MM.1S (cell line): ENCODE measurements around the gene SH3D19.

Experiments
- DNase-seq: peaks from one replicate; pipeline ENCODE4 v3.0.0-alpha.2; 2015
- H2AFZ ChIP-seq: fragments of 300-600 bp; sonication (generic); 2 replicates; pipeline ENCODE4 v1.6.0; 2016; ENCODE audit warnings: antibody characterized with exemption, low read length
- H3F3A ChIP-seq: fragments of 300-600 bp; sonication (generic); 2 replicates; pipeline ENCODE4 v1.6.1; 2016; ENCODE audit warnings: mild to moderate bottlenecking, antibody characterized with exemption, low read length, moderate library complexity, mixed read lengths; ENCODE audit not compliant: insufficient read depth
- H3K27ac ChIP-seq: fragments of 300-600 bp; sonication (generic); 2 replicates; pipeline ENCODE4 v1.5.1; 2016; ENCODE audit warnings: mild to moderate bottlenecking, low read length
- H3K27me3 ChIP-seq: fragments of 300-600 bp; sonication (generic); replicated peaks from 2 replicates; pipeline ENCODE4 v1.6.0; 2016; ENCODE audit warnings: low read length; ENCODE audit not compliant: insufficient read depth
- H3K36me3 ChIP-seq: fragments of 300-600 bp; sonication (generic); replicated peaks from 2 replicates; pipeline ENCODE4 v1.6.1; 2016; ENCODE audit warnings: mild to moderate bottlenecking, low read length, mixed read lengths; ENCODE audit not compliant: insufficient read depth
- H3K4me1 ChIP-seq: fragments of 300-600 bp; sonication (generic); 2 replicates; pipeline ENCODE4 v1.6.1; 2016; ENCODE audit warnings: low read length, mixed read lengths
- H3K4me2 ChIP-seq: fragments of 300-600 bp; sonication (generic); 2 replicates; pipeline ENCODE4 v1.6.0; 2016; ENCODE audit warnings: low read depth, low read length
- H3K4me3 ChIP-seq: fragments of 300-600 bp; sonication (generic); 2 replicates; pipeline ENCODE4 v1.5.1; 2016; ENCODE audit warnings: low read length, mixed read lengths
- H3K79me2 ChIP-seq: fragments of 300-600 bp; sonication (generic); 2 replicates; pipeline ENCODE4 v1.6.1; 2016; ENCODE audit warnings: mixed run types, low read length, mixed read lengths
- H3K9ac ChIP-seq: fragments of 300-600 bp; sonication (generic); 2 replicates; pipeline ENCODE4 v1.6.1; 2016; ENCODE audit warnings: low read length, mixed read lengths
- H3K9me2 ChIP-seq: fragments of 300-600 bp; sonication (generic); replicated peaks from 2 replicates; pipeline ENCODE4 v1.6.1; 2016; ENCODE audit warnings: mild to moderate bottlenecking, low read length, mixed read lengths; ENCODE audit not compliant: insufficient read depth
- H3K9me3 ChIP-seq: fragments of 300-600 bp; sonication (generic); replicated peaks from 2 replicates; pipeline ENCODE4 v1.6.1; 2016; ENCODE audit warnings: mild to moderate bottlenecking, low read length, mixed read lengths; ENCODE audit not compliant: insufficient read depth
- H4K20me1 ChIP-seq: fragments of 300-600 bp; sonication (generic); 2 replicates; pipeline ENCODE4 v1.6.1; 2016; ENCODE audit warnings: mild to moderate bottlenecking, low read length, moderate library complexity, mixed read lengths; ENCODE audit not compliant: insufficient read depth
- CTCF ChIP-seq: fragments of 300-600 bp; sonication (generic); IDR thresholded peaks from 2 replicates; pipeline ENCODE4 v1.5.1; 2016; ENCODE audit warnings: antibody characterized with exemption, low read length, mixed read lengths
- EZH2 ChIP-seq: fragments of 300-600 bp; sonication (generic); optimal IDR thresholded peaks from 2 replicates; pipeline ENCODE3; 2017; ENCODE audit warnings: low read depth, mild to moderate bottlenecking, antibody characterized with exemption, low read length, mixed read lengths
- EZH2phosphoT487 ChIP-seq: fragments of 300-600 bp; sonication (generic); IDR thresholded peaks from 2 replicates; pipeline ENCODE4 v1.6.1; 2018; ENCODE audit warnings: antibody characterized with exemption, low read length

Gene SH3D19

GRCh38 chr4:151199319-151200190 lies 125.8 kb downstream of the SH3D19 start:
- H3K9me2 ChIP-seq = no peaks in the 10 kb centered on the region
- no peak overlapping the region for H3K27ac ChIP-seq
- no peaks in the 10 kb centered on the region for H3F3A ChIP-seq
- H3K4me3 ChIP-seq = no peak overlapping the region
- H3K79me2 ChIP-seq = no peaks in the 10 kb centered on the region
- H3K9ac ChIP-seq = no peak overlapping the region
- H4K20me1 ChIP-seq = no peaks in the 10 kb centered on the region
- H2AFZ ChIP-seq = no peak overlapping the region
- DNase-seq = no peak
- H3K36me3 ChIP-seq = no peaks in the 10 kb centered on the region
- TF ChIP-seq EZH2phosphoT487 = no peak
- no peak for TF ChIP-seq CTCF
- TF ChIP-seq EZH2 = no peak
- H3K4me2 ChIP-seq = no peak overlapping the region
- no peaks in the 10 kb centered on the region for H3K4me1 ChIP-seq
- H3K9me3 ChIP-seq = no peaks in the 10 kb centered on the region
- H3K27me3 ChIP-seq = no peaks in the 10 kb centered on the region

GRCh38 chr4:151198748-151199147 lies 126.7 kb downstream of the SH3D19 start:
- Histone ChIP-seq H3K9me2 (no peaks in the 10 kb centered on the region), H2AFZ (no peak overlapping the region), H3K4me2 (no peak overlapping the region), H3F3A (no peaks in the 10 kb centered on the region), H3K79me2 (no peaks in the 10 kb centered on the region), H3K27ac (no peak overlapping the region), H3K9ac (no peak overlapping the region), H4K20me1 (no peaks in the 10 kb centered on the region), H3K36me3 (no peaks in the 10 kb centered on the region), H3K4me3 (no peak overlapping the region), H3K9me3 (no peaks in the 10 kb centered on the region), H3K4me1 (no peaks in the 10 kb centered on the region), H3K27me3 (no peaks in the 10 kb centered on the region)
- no peak for DNase-seq
- TF ChIP-seq EZH2 (no peak), EZH2phosphoT487 (no peak), CTCF (no peak)

GRCh38 chr4:151197247-151197646 lies 128.2 kb downstream of the SH3D19 start:
- Histone ChIP-seq H3K4me3 (no peak overlapping the region), H3K79me2 (no peaks in the 10 kb centered on the region), H2AFZ (no peak overlapping the region), H3K9ac (no peak overlapping the region), H3K4me1 (no peaks in the 10 kb centered on the region), H4K20me1 (no peaks in the 10 kb centered on the region), H3K9me3 (no peaks in the 10 kb centered on the region), H3K36me3 (no peaks in the 10 kb centered on the region), H3K4me2 (no peak overlapping the region), H3K27ac (no peak overlapping the region), H3K9me2 (no peaks in the 10 kb centered on the region), H3K27me3 (no peaks in the 10 kb centered on the region), H3F3A (no peaks in the 10 kb centered on the region)
- TF ChIP-seq EZH2 = no peak
- no peak for TF ChIP-seq CTCF
- TF ChIP-seq EZH2phosphoT487 = no peak
- DNase-seq = no peak
